ENCODE measurements around the gene PLEKHN1. TPM values are rescaled to one million over a fixed set of nuclear protein-coding genes. Genes with fewer than 3 reads are reported as not detected.

Gene PLEKHN1
- total and polyA plus RNA-seq, 7 experiments from 2014 or later, result 0.18 to 3.0 (median 0.83) TPM; not detected in 1

GRCh38 chr1:998995-999724 is 32.9 kb downstream of the PLEKHN1 start:
- Histone ChIP-seq H3K27me3 (ENCODE audit: control insufficient read depth in 2 of 2, insufficient read depth in 2 of 2, low read length in 2 of 2) (peaks cover 3 to 10% of the 10 kb centered on the region in 2 donors), H3K4me3 (ENCODE audit: low read length) (peak overlapping the region; percentile 37), H3K27ac (ENCODE audit: low read depth, low read length) (peak overlapping the region; percentile 51), H3K36me3 (ENCODE audit: control insufficient read depth in 2 of 3, insufficient read depth in 3 of 3, low read length in 3 of 3) (no peaks in the 10 kb centered on the region), H3K4me1 (ENCODE audit: control insufficient read depth in 2 of 2, insufficient read depth in 2 of 2, low read length in 2 of 2) (peaks cover 12 to 18% of the 10 kb centered on the region in 2 donors), H3K9me3 (ENCODE audit: control insufficient read depth in 2 of 3, low read length in 3 of 3) (no peaks in the 10 kb centered on the region)
- DNase-seq, result peak in 4 of 9 donors; percentile 28 to 49 (median 34)
- peaks cover 3 to 51% (median 12%) of the 10 kb centered on the region in 5 donors for H3K27me3 Mint-ChIP-seq
- H3K9me3 Mint-ChIP-seq, result no peaks in the 10 kb centered on the region
- intact Hi-C loops (cut with micrococcal nuclease), result no loop called here
- H3K36me3 Mint-ChIP-seq, result peaks cover 0 to 1% (median 0%) of the 10 kb centered on the region in 5 donors
- H3K27ac Mint-ChIP-seq, result no peak overlapping the region
- peak overlapping the region in 8 of 10 donors; percentile 36 to 79 (median 54) for H3K4me3 Mint-ChIP-seq
- ChIA-PET CTCF (interaction anchor here (0.7 to 1.3 kb wide), 2 partner anchors 20 to 76 kb away, joined by 3 read pairs; partner anchors contain the start of gene AGRN), POLR2A (no interaction called here)
- peak; percentile 19 for ATAC-seq
- peaks cover 0 to 27% (median 12%) of the 10 kb centered on the region in 7 donors for H3K4me1 Mint-ChIP-seq

DNA sequence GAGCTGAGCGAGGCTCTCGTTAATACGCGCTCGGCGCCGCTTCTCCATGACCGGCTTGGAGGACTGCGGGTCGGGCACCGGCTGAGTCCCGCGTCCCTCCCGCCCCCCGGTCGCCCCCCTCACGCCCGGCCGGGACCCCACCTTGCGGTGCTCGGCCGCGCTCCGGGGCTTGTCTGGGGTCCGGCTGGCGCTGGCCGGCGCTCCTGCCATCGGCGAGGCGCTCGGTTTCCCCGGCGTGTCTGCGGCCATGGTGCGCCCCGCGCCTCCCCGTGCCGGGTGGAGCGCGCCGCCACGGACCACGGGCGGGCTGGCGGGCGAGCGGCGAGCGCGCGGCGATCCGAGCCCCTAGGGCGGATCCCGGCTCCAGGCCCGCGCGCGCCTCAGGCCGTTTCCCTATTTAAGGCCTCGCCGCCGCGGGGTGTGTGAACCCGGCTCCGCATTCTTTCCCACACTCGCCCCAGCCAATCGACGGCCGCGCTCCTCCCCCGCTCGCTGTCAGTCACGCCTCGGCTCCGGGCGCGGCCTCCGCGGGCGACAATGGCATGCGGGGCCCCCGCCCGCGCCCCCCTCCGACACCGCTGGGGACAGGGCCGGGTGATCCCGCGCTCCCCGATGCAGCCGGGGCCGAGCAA is 33.6 kb downstream of the PLEKHN1 start, which contains the start of gene HES4:
TSS of gene HES4 (minus strand) at position 373 of the 632 bp plus-strand sequence. CDS start at position 249, 124 bp downstream.
- peaks cover 3 to 15% of the 10 kb centered on the region in 2 donors for H3K27me3 ChIP-seq (ENCODE audit: control insufficient read depth in 2 of 2, insufficient read depth in 2 of 2, low read length in 2 of 2)
- peaks cover 0 to 1% (median 0%) of the 10 kb centered on the region in 5 donors for H3K36me3 Mint-ChIP-seq
- peaks cover 5 to 31% (median 12%) of the 10 kb centered on the region in 7 donors for H3K4me1 Mint-ChIP-seq
- POLR2A ChIA-PET, result no interaction called here
- intact Hi-C loops (cut with micrococcal nuclease), result loop anchor here (1.0 kb wide), 2 partner anchors 13 to 19 kb away; partner anchors contain the start of gene ISG15 (in 1 of the 2)
- peak within 1 kb of the TSS; percentile 42 for H3K4me3 ChIP-seq (ENCODE audit: low read length)
- no peaks in the 10 kb centered on the region for H3K9me3 ChIP-seq (ENCODE audit: control insufficient read depth in 2 of 3, low read length in 3 of 3)
- H3K36me3 ChIP-seq (ENCODE audit: control insufficient read depth in 2 of 3, insufficient read depth in 3 of 3, low read length in 3 of 3), result no peaks in the 10 kb centered on the region
- H3K27ac ChIP-seq (ENCODE audit: low read depth, low read length), result peak within 1 kb of the TSS; percentile 64
- DNase-seq (peak; percentile 44 to 76 (median 60)), ATAC-seq (peak; percentile 67)
- peak within 1 kb of the TSS in 7 of 9 donors; percentile 46 to 96 (median 90) for H3K27ac Mint-ChIP-seq
- H3K27me3 Mint-ChIP-seq, result peaks cover 8 to 54% (median 17%) of the 10 kb centered on the region in 5 donors
- H3K9me3 Mint-ChIP-seq, result peaks cover 0 to 1% (median 0%) of the 10 kb centered on the region in 11 donors
- peak within 1 kb of the TSS; percentile 64 to 87 (median 80) for H3K4me3 Mint-ChIP-seq
- peaks cover 12 to 18% of the 10 kb centered on the region in 2 donors for H3K4me1 ChIP-seq (ENCODE audit: control insufficient read depth in 2 of 2, insufficient read depth in 2 of 2, low read length in 2 of 2)
- CTCF ChIA-PET, result interaction anchor here (1.3 kb wide), 1 partner anchor 20 kb away, joined by 3 read pairs; the partner anchor contains the start of gene AGRN

GRCh38 chr1:1000357-1001056 is 34.2 kb downstream of the PLEKHN1 start:
- peak overlapping the region; percentile 64 to 87 (median 80) for H3K4me3 Mint-ChIP-seq
- peak overlapping the region in 7 of 9 donors; percentile 46 to 96 (median 90) for H3K27ac Mint-ChIP-seq
- no peaks in the 10 kb centered on the region for H3K9me3 ChIP-seq (ENCODE audit: control insufficient read depth in 2 of 3, low read length in 3 of 3)
- H3K36me3 Mint-ChIP-seq, result peaks cover 0 to 4% (median 0%) of the 10 kb centered on the region in 5 donors
- H3K4me1 ChIP-seq (ENCODE audit: control insufficient read depth in 2 of 2, insufficient read depth in 2 of 2, low read length in 2 of 2), result peaks cover 12 to 18% of the 10 kb centered on the region in 2 donors
- CTCF ChIA-PET, result interaction anchor here (0.9 to 2.3 kb wide), 3 partner anchors 13 to 19 kb away, joined by 3 to 15 read pairs (median 3); partner anchors contain the start of genes AGRN and ISG15
- peaks cover 8 to 31% (median 16%) of the 10 kb centered on the region in 7 donors for H3K4me1 Mint-ChIP-seq
- H3K27me3 Mint-ChIP-seq, result peaks cover 13 to 55% (median 22%) of the 10 kb centered on the region in 5 donors
- peak overlapping the region; percentile 64 for H3K27ac ChIP-seq (ENCODE audit: low read depth, low read length)
- H3K4me3 ChIP-seq (ENCODE audit: low read length), result peak overlapping the region; percentile 42
- peaks cover 0 to 1% (median 0%) of the 10 kb centered on the region in 11 donors for H3K9me3 Mint-ChIP-seq
- intact Hi-C loops (cut with micrococcal nuclease), result loop anchor here (1.0 kb wide), 5 partner anchors 13 to 116 kb away; partner anchors contain the start of genes C1orf159 (in 1 of the 2) and ISG15 (in 1 of the 2)
- peak; percentile 58 for ATAC-seq
- POLR2A ChIA-PET, result interaction anchor here (0.6 to 2.6 kb wide), 2 partner anchors 13 to 39 kb away, joined by 3 to 10 read pairs; partner anchors contain the start of gene ISG15
- peak; percentile 62 to 78 (median 73) for DNase-seq
- H3K36me3 ChIP-seq (ENCODE audit: control insufficient read depth in 2 of 3, insufficient read depth in 3 of 3, low read length in 3 of 3), result no peaks in the 10 kb centered on the region
- H3K27me3 ChIP-seq (ENCODE audit: control insufficient read depth in 2 of 2, insufficient read depth in 2 of 2, low read length in 2 of 2), result peaks cover 8 to 20% of the 10 kb centered on the region in 2 donors

DNA sequence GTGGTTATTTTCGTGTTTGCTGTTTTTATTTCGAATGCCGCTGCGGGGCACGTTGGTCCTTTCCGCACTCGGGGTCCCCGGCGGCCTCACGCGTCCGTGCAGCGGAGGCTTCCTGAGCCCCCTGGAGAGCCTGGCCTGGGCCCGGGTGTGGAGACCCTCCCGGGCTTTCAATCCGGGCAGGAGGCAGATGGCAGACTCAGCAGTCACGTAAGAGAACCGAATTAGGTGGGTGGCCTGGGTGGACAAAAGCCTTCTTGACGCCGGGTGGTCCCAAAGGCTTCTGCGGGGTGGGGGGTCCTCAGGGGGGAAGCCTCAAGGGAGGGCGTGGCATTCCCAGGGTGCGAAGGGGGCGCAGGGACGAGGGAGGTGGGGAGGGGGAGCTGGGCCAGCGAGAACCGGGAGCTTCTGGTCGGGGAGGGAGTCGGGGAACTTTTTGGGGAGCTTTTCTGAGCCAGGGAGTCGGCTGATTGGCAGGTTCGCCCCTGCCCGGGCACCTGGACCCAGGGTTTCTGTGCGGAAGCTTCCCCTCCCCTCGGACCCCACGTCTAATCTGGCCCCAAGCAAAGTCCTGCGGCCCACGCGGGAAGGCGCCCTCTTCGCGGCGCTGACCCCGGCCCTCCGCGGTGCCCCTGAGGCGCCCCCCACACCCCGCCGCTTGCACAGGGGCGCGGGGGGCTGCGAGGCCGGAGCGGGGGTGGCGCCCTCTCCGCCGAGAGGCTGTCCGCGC is 34.9 kb downstream of the PLEKHN1 start:
- Mint-ChIP-seq H3K9me3 (peaks cover 0 to 1% (median 0%) of the 10 kb centered on the region in 11 donors), H3K27ac (peak overlapping the region in 7 of 9 donors; percentile 46 to 96 (median 90)), H3K4me1 (peaks cover 3 to 25% (median 13%) of the 10 kb centered on the region in 7 donors), H3K4me3 (peak overlapping the region; percentile 64 to 87 (median 80)), H3K27me3 (peaks cover 10 to 50% (median 22%) of the 10 kb centered on the region in 5 donors), H3K36me3 (peaks cover 0 to 4% (median 0%) of the 10 kb centered on the region in 5 donors)
- DNase-seq (peak in 3 of 9 donors; percentile 13 to 37 (median 32)), ATAC-seq (no peak)
- intact Hi-C loops (cut with micrococcal nuclease), result loop anchor here in 1 of 2 donors (1.0 kb wide), 3 partner anchors 17 to 115 kb away; partner anchors contain the start of gene C1orf159
- H3K36me3 ChIP-seq (ENCODE audit: control insufficient read depth in 2 of 3, insufficient read depth in 3 of 3, low read length in 3 of 3), result no peaks in the 10 kb centered on the region
- ChIA-PET POLR2A (interaction anchor here (2.6 kb wide), 1 partner anchor 12 kb away, joined by 10 read pairs; the partner anchor contains the start of gene ISG15), CTCF (interaction anchor here (0.9 to 2.3 kb wide), 3 partner anchors 12 to 17 kb away, joined by 3 to 15 read pairs (median 3); partner anchors contain the start of gene ISG15)
- no peaks in the 10 kb centered on the region for H3K9me3 ChIP-seq (ENCODE audit: control insufficient read depth in 2 of 3, low read length in 3 of 3)
- peaks cover 12 to 18% of the 10 kb centered on the region in 2 donors for H3K4me1 ChIP-seq (ENCODE audit: control insufficient read depth in 2 of 2, insufficient read depth in 2 of 2, low read length in 2 of 2)
- peak overlapping the region; percentile 42 for H3K4me3 ChIP-seq (ENCODE audit: low read length)
- peak overlapping the region; percentile 20 for H3K27ac ChIP-seq (ENCODE audit: low read depth, low read length)
- H3K27me3 ChIP-seq (ENCODE audit: control insufficient read depth in 2 of 2, insufficient read depth in 2 of 2, low read length in 2 of 2), result peaks cover 9 to 20% of the 10 kb centered on the region in 2 donors

GRCh38 chr1:1003618-1004419 is 37.5 kb downstream of the PLEKHN1 start:
- Mint-ChIP-seq H3K9me3 (peaks cover 0 to 1% (median 0%) of the 10 kb centered on the region in 11 donors), H3K4me1 (peaks cover 3 to 19% (median 12%) of the 10 kb centered on the region in 7 donors), H3K27me3 (peaks cover 10 to 44% (median 23%) of the 10 kb centered on the region in 5 donors), H3K4me3 (peak overlapping the region in 1 of 10 donors; percentile 38), H3K36me3 (peaks cover 0 to 4% (median 0%) of the 10 kb centered on the region in 5 donors), H3K27ac (no peak overlapping the region)
- DNase-seq (peak in 1 of 9 donors; percentile 5), ATAC-seq (no peak)
- H3K27ac ChIP-seq (ENCODE audit: low read depth, low read length), result no peak overlapping the region
- H3K36me3 ChIP-seq (ENCODE audit: control insufficient read depth in 2 of 3, insufficient read depth in 3 of 3, low read length in 3 of 3), result no peaks in the 10 kb centered on the region
- peaks cover 12 to 18% of the 10 kb centered on the region in 2 donors for H3K4me1 ChIP-seq (ENCODE audit: control insufficient read depth in 2 of 2, insufficient read depth in 2 of 2, low read length in 2 of 2)
- intact Hi-C loops (cut with micrococcal nuclease), result no loop called here
- no peaks in the 10 kb centered on the region for H3K9me3 ChIP-seq (ENCODE audit: control insufficient read depth in 2 of 3, low read length in 3 of 3)
- ChIA-PET POLR2A (no interaction called here), CTCF (interaction anchor here (0.7 kb wide), 1 partner anchor 10 kb away, joined by 4 read pairs; the partner anchor contains the start of gene ISG15)
- H3K27me3 ChIP-seq (ENCODE audit: control insufficient read depth in 2 of 2, insufficient read depth in 2 of 2, low read length in 2 of 2), result peaks cover 9 to 20% of the 10 kb centered on the region in 2 donors
- H3K4me3 ChIP-seq (ENCODE audit: low read length), result no peak overlapping the region

Data from naive thymus-derived CD4-positive, alpha-beta T cell (primary cell).